CD4-positive, alpha-beta T cell treated with Interleukin-1 beta for 1 hour (primary cell): ENCODE data around the gene KCTD20.

Experiments used
- DNase-seq, 2 donors: peaks; one replicate each; pipeline ENCODE4 v3.0.0-alpha.2; 2020 to 2022

Gene KCTD20

GRCh38 chr6:36499918-36500317, 57.1 kb downstream of the KCTD20 start:
- no peak for DNase-seq

GRCh38 chr6:36501686-36502085, 58.9 kb downstream of the KCTD20 start:
- no peak for DNase-seq

- DNase-seq = no peak
Measured at GRCh38 chr6:36504181-36504580, 61.4 kb downstream of the KCTD20 start.

- DNase-seq = no peak
Measured at GRCh38 chr6:36504982-36505381, 62.2 kb downstream of the KCTD20 start.

- no peak for DNase-seq
Measured at GRCh38 chr6:36505744-36506534, 63.1 kb downstream of the KCTD20 start.

- DNase-seq = no peak
Measured at GRCh38 chr6:36506611-36507010, 63.8 kb downstream of the KCTD20 start.

- no peak for DNase-seq
Measured at GRCh38 chr6:36508532-36508931, 65.7 kb downstream of the KCTD20 start.

GRCh38 chr6:36510365-36510764, 67.6 kb downstream of the KCTD20 start:
- no peak for DNase-seq

GRCh38 chr6:36514554-36515456, 72.0 kb downstream of the KCTD20 start:
- DNase-seq = no peak

GRCh38 chr6:36515844-36516243, 73.0 kb downstream of the KCTD20 start:
- DNase-seq = no peak

GRCh38 chr6:36516559-36516958, 73.8 kb downstream of the KCTD20 start:
- no peak for DNase-seq

GRCh38 chr6:36516988-36517387, 74.2 kb downstream of the KCTD20 start:
- DNase-seq = no peak

- DNase-seq = no peak
Measured at GRCh38 chr6:36517408-36517807, 74.6 kb downstream of the KCTD20 start.

GRCh38 chr6:36519352-36519751, 76.6 kb downstream of the KCTD20 start:
- no peak for DNase-seq

- no peak for DNase-seq
Measured at GRCh38 chr6:36523451-36523850, 80.7 kb downstream of the KCTD20 start.

GRCh38 chr6:36523936-36524499, 81.2 kb downstream of the KCTD20 start:
- no peak for DNase-seq

GRCh38 chr6:36524871-36525270, 82.1 kb downstream of the KCTD20 start:
- no peak for DNase-seq

- no peak for DNase-seq
Measured at GRCh38 chr6:36525346-36525745, 82.5 kb downstream of the KCTD20 start.

- DNase-seq = no peak
Measured at GRCh38 chr6:36526066-36526465, 83.3 kb downstream of the KCTD20 start.

GRCh38 chr6:36533321-36533720, 90.5 kb downstream of the KCTD20 start:
- no peak for DNase-seq

- DNase-seq = no peak
Measured at GRCh38 chr6:36536873-36537547, 94.2 kb downstream of the KCTD20 start.

GRCh38 chr6:36539814-36540568, 97.2 kb downstream of the KCTD20 start:
- DNase-seq = peak in 1 of 2 donors; percentile 34
